T-helper 1 cell treated with Interleukin-12 subunit alpha and Interleukin-12 subunit beta and Interleukin-4 antibody, amounts not matched to agents 30 μg/mL and 1 μg/mL, for 36 hours (primary cell): ENCODE results near the gene TGIF2.
"Not testable (repeated sequence)": the region's sequence is repeated elsewhere in the genome, so short reads cannot be mapped to it uniquely, and the experiment has no call there.

Source experiments
- H3K27ac Mint-ChIP-seq: one replicate; pipeline ENCODE4 v1.8.0; 2021; ENCODE audit warnings: mild to moderate bottlenecking, mixed read lengths
- H3K27me3 Mint-ChIP-seq: one replicate; pipeline ENCODE4 v1.8.0; 2021; ENCODE audit warnings: low read depth, mixed read lengths
- H3K36me3 Mint-ChIP-seq: one replicate; pipeline ENCODE4 v1.8.0; 2021; ENCODE audit warnings: low read depth, mixed read lengths
- H3K4me1 Mint-ChIP-seq: one replicate; pipeline ENCODE4 v1.8.0; 2021; ENCODE audit warnings: low read depth, mixed read lengths
- H3K4me3 Mint-ChIP-seq: one replicate; pipeline ENCODE4 v1.8.0; 2021; ENCODE audit warnings: mild to moderate bottlenecking, moderate library complexity, mixed read lengths
- H3K9me3 Mint-ChIP-seq: one replicate; pipeline ENCODE4 v1.8.0; 2021; ENCODE audit warnings: mixed read lengths

Gene TGIF2

DNA sequence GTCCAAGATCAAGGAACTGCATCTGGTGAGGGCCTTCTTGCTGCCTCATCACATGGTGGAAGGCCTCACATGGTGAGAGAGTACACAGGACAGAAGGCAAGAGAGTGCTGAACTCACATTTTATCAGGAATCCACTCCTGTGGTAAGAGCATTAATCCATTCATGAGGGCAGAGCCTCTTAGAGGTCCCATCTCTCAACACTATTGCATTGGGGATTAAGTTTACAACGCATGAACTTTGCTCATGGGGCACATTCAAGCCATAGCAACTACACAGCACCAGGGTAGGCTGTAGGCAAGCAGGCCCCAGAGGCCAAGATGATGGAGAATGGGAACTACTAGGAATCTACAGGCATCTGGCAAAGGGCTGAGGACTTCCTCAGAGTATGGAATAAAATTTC lies 10.0 kb upstream of the TGIF2 start:
- H3K4me3 Mint-ChIP-seq, result no peak overlapping the region
- no peak overlapping the region for H3K27ac Mint-ChIP-seq
- peaks cover 3% of the 10 kb centered on the region for H3K36me3 Mint-ChIP-seq
- H3K27me3 Mint-ChIP-seq, result no peaks in the 10 kb centered on the region
- peaks cover 18% of the 10 kb centered on the region for H3K9me3 Mint-ChIP-seq
- no peaks in the 10 kb centered on the region for H3K4me1 Mint-ChIP-seq

DNA sequence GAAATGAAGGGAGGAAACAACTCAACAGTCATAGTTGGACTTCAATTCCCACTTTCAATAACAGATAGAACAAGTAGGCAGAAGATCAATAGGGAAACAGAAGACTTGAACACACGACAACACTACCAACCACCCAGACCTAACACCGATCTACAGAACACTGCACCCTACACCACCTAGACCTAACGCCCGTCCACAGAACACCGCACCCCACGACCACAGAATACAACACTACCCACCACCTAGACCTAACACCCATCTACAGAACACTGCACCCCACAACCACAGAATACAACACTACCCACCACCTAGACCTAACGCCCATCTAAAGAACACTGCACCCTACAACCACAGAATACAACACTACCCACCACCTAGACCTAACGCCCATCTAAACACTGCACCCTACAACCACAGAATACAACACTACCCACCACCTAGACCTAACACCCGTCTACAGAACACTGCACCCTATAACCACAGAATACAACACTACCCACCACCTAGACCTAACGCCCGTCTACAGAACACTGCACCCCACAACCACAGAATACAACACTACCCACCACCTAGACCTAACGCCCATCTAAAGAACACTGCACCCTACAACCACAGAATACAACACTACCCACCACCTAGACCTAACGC lies 9.2 kb upstream of the TGIF2 start:
- not testable (repeated sequence) for H3K4me3 Mint-ChIP-seq, H3K36me3 Mint-ChIP-seq, H3K4me1 Mint-ChIP-seq, H3K27ac Mint-ChIP-seq, H3K27me3 Mint-ChIP-seq
- peaks cover 18% of the 10 kb centered on the region for H3K9me3 Mint-ChIP-seq

DNA sequence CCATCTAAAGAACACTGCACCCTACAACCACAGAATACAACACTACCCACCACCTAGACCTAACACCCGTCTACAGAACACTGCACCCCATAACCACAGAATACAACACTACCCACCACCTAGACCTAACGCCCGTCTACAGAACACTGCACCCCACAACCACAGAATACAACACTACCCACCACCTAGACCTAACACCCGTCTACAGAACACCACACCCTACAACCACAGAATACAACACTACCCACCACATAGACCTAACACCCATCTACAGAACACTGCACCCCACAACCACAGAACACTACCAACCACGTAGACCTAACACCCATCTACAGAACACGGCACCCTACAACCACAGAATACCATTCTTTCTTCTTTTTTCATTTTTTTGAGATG lies 8.7 kb upstream of the TGIF2 start:
- peaks cover 18% of the 10 kb centered on the region for H3K9me3 Mint-ChIP-seq
- H3K4me1 Mint-ChIP-seq, H3K4me3 Mint-ChIP-seq, H3K36me3 Mint-ChIP-seq, H3K27me3 Mint-ChIP-seq, H3K27ac Mint-ChIP-seq: not testable (repeated sequence)

DNA sequence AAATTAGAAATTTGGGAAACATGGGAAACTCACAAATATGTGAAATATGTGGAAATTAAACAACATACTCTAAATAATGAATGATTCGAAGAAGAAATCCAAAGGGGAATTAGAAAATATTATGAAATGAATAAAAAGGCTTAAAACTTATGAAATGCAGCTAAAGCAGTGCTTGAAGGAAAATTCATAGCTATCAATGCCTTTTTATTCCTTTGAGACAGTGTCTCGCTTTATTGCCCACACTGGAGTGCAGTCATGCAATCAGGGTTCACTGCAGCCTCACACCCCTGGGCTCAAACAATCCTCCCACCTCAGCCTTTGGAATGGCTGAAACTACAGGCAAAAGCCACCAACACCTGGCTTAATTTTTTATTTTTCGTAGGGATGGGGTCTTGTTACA lies 7.9 kb upstream of the TGIF2 start:
- Mint-ChIP-seq H3K4me1 (no peaks in the 10 kb centered on the region), H3K4me3 (no peak overlapping the region), H3K27me3 (no peaks in the 10 kb centered on the region), H3K9me3 (peaks cover 18% of the 10 kb centered on the region), H3K36me3 (peaks cover 3% of the 10 kb centered on the region), H3K27ac (no peak overlapping the region)

DNA sequence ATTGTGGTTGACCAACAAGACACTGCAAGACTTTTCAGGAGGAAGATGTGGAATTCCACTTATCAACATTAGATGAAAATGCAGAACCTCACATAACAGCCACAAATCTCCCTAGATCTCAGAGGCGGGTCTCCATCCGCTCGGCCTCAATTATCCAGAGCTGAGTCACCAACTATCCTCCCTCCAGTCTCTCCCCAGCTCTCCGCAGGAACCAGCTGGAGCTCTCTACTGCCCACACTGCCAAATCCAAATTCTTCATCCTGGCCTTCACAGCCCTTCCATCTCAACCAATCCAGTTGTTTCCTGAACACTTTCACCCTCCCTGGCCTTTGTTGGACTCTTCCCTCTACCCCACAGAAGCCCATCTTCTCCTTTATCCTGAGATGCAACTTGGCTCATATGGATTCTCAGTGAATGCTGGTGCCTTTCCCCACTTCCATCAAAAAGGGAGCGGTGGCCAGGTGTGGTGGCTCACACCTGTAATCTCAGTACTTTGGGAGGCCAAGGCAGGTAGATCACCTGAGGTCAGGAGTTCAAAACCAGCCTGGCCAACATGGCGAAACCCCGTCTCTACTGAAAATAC lies 3.5 kb upstream of the TGIF2 start:
- H3K27me3 Mint-ChIP-seq, result no peaks in the 10 kb centered on the region
- H3K9me3 Mint-ChIP-seq, result peaks cover 8% of the 10 kb centered on the region
- H3K27ac Mint-ChIP-seq, result no peak overlapping the region
- H3K36me3 Mint-ChIP-seq, result peaks cover 4% of the 10 kb centered on the region
- peaks cover 16% of the 10 kb centered on the region for H3K4me1 Mint-ChIP-seq
- H3K4me3 Mint-ChIP-seq, result no peak overlapping the region

DNA sequence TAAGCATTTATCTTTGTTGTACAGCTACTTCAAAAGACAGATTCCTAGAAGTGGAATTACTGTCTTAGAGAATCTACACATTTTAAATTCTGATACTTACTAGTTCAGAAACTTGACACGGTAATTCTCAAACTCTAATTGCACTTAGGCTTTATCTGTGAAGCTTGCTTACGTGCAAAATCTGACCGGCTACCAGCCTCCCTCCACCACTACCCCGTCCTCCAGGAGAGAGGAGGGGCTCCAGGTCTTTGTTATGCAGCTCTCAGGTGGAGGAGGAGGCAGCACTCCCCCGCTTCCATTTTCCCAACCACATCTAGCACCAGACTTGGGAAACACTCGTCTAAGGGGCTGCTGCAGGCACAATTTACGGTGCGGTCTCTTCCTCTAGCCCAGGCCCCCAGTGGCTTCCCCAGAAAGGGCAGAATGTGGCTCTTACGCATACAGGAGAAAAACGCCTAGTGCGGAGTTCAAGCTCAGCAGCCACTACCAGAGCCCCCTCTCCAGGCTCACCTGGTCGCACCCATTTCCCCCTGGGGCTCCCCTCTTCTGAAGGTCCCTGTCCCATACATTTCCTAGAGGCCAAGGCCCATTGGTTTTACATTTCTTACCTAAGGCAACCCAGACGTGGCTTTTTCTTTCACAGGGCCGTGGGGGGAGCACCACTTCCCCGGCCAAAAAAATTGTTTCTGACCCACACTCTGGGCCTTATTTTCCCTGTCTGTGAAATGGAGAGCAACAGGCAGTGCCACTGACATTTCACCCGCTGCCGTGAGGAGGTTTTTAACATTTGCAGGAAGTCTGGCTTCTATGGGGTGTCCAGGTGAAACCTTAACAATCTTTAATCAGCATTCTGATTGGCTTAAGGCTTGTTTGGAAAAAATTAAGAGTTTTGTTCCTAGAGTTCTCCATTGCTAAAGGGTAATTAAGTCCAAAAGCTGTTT lies 1.6 kb upstream of the TGIF2 start:
- H3K27me3 Mint-ChIP-seq, result no peaks in the 10 kb centered on the region
- H3K4me3 Mint-ChIP-seq, result peak overlapping the region; percentile 84
- H3K36me3 Mint-ChIP-seq, result peaks cover 16% of the 10 kb centered on the region
- peaks cover 33% of the 10 kb centered on the region for H3K4me1 Mint-ChIP-seq
- no peaks in the 10 kb centered on the region for H3K9me3 Mint-ChIP-seq
- H3K27ac Mint-ChIP-seq, result peak overlapping the region; percentile 98

DNA sequence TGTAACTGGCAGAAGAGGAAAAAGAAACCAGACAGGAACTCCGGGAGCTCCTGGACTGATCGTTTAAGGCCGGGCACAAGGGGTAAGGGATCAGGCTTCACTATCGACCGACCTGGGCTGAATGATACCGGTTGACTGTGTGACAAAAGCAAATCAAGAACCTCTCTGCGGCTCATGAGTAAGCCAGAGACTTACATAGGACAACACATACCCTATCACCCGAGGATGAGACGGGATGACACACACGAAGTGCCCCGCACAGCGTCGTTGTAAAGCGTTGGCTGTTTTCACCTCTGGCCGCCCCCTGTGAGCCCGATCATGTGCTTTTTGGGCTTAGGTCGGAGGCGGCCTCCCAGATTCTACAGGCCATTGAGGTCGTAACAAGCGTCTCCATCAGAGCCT lies 695 bp upstream of the TGIF2 start:
- peak overlapping the region; percentile 98 for H3K27ac Mint-ChIP-seq
- H3K27me3 Mint-ChIP-seq, result no peaks in the 10 kb centered on the region
- no peaks in the 10 kb centered on the region for H3K9me3 Mint-ChIP-seq
- H3K36me3 Mint-ChIP-seq, result peaks cover 16% of the 10 kb centered on the region
- H3K4me1 Mint-ChIP-seq, result peaks cover 33% of the 10 kb centered on the region
- H3K4me3 Mint-ChIP-seq, result peak overlapping the region; percentile 84

DNA sequence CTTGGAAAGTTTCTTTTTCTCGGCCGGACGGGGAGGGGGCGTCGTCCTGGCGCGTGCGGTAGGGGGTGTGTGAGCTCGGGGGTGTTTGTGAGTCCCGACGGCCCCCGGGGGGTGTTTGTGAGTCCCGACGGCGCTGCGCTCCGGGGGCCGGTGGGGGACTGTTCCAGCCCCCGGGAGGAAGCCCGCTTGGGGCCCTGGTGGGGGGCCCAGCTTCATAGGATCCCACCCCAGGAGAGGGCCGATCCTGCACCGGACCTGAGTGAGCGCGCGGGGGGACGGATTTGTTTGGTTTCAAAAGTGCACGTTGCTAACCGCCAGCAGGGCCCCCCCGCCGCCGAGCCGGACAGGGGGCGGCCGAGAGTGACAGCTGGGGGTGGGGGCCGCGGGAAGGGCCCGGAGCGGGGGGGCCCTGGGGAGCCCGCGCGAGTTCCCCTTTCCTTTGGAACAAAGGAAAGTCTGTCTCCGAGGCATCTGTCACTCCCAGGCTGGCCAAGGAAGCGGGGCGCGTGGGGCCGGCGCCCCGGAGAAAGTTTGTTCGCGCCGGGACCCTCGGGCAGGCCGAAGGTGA lies 485 bp downstream of the TGIF2 start:
- Mint-ChIP-seq H3K27ac (peak overlapping the region; percentile 59), H3K9me3 (no peaks in the 10 kb centered on the region), H3K4me3 (peak overlapping the region; percentile 64), H3K36me3 (peaks cover 16% of the 10 kb centered on the region), H3K27me3 (no peaks in the 10 kb centered on the region), H3K4me1 (peaks cover 33% of the 10 kb centered on the region)

DNA sequence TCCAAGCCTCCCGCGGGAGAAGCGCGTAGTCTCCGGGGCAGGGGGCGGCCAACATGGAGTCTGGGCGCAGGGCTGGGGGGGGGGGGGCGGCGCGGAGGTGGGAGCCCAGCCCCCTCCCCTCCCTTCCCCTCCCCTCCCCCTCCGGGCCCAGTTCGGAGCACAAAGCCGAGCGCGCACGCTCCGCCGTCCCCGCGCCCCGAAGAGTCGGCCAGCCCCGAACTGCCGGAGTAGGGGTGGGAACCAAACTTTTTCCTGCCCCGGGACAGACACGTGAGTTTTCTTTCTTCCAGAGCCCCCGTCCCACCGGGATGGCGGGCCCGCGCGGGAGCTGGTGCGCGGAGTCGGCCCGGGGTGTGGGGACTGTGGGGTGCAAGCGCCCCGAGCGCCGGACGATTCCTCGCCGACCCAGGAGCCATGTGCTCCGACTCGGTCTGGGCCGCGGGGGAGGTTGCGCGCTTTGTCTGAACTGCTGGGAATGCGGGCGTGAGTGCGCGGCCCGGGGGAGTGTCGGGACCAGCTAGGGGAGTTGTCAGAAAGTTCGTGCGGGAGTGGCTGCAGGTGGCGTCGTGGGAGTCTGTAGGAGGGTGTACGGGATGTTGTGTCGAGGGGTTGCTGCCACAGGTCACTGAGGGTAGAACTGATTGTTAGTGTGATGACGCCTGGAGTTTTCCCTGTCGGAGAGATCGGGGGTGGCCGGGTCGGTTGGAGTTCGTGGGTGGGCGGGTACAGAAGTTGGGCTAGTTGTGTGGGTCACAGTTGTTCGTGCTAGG lies 1.2 kb downstream of the TGIF2 start:
- Mint-ChIP-seq H3K27me3 (no peaks in the 10 kb centered on the region), H3K36me3 (peaks cover 19% of the 10 kb centered on the region), H3K4me3 (peak overlapping the region; percentile 100), H3K4me1 (peaks cover 33% of the 10 kb centered on the region), H3K9me3 (no peaks in the 10 kb centered on the region), H3K27ac (peak overlapping the region; percentile 98)

DNA sequence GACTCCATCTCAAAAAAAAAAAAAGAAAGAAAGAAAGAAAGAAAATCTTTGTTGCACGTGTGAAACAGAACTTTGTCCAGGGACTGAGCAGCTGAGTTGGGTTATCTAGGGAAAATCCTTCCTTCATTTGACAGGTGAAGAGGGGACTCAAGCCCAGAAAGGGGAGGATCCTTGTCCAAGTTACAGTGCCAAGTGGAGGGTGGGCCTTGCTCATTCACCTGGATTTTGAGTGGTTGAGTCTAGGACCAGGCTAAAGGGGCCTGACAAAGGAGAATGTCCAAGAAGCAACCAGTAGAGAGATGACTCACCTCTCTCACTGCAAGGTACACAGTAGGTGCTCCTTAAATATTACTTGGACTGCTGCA lies 2.7 kb downstream of the TGIF2 start:
- Mint-ChIP-seq H3K27ac (peak overlapping the region; percentile 36), H3K4me1 (peaks cover 39% of the 10 kb centered on the region), H3K4me3 (peak overlapping the region; percentile 100), H3K27me3 (no peaks in the 10 kb centered on the region), H3K36me3 (peaks cover 27% of the 10 kb centered on the region), H3K9me3 (no peaks in the 10 kb centered on the region)

DNA sequence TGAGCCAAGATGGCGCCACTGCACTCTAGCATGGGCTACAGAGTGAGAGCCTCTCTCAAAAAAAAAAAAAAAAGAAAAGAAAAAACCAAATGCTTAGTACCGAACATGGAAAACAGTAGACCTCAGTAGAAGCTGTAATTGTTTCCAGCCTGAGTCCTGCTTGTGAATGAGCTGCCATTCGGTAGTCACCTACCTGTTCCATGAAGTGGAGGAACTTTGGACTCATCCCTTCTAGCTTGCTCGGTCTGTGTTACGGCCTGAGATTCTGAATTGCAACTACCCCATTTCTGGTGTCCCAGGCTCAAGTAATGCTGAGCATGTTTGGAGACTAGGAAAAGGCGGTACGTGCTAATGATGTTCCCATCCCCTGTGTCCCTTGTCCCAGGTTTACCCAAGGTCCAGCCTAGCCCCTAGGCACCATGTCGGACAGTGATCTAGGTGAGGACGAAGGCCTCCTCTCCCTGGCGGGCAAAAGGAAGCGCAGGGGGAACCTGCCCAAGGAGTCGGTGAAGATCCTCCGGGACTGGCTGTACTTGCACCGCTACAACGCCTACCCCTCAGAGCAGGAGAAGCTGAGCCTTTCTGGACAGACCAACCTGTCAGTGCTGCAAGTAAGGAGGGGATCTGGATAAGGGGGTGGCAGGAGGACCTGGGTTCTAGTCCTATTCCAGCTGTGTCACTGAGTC lies 5.1 kb downstream of the TGIF2 start:
- Mint-ChIP-seq H3K4me1 (peaks cover 35% of the 10 kb centered on the region), H3K9me3 (no peaks in the 10 kb centered on the region), H3K27me3 (no peaks in the 10 kb centered on the region), H3K36me3 (peaks cover 36% of the 10 kb centered on the region), H3K27ac (no peak overlapping the region), H3K4me3 (no peak overlapping the region)

DNA sequence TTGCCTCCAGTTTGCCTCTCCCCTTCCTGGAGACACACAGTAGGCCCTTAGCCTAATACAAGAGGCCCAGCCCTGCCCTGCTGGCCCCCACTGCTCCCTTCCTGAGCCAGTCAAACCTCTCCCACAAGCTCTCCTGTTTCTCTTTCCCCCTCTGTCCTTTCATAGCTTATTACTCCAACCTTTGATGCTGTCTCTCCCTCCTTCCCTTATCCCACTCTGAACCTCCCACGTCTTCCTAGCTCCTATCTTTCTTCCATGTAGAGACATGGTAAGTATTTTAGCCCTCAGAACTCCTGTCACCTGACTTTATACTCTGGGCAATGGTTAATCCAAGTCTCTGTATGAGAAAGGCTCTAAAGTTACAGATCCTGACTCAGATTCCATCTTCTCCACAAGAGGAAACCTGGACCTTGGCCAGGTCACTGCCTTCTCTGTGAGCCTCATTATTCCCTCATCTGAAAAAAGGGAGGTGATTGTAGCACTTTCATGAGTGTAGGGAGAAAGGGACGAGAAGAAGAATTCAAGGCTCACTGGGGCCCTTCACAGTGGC lies 6.7 kb downstream of the TGIF2 start:
- no peaks in the 10 kb centered on the region for H3K27me3 Mint-ChIP-seq
- H3K27ac Mint-ChIP-seq, result peak overlapping the region; percentile 27
- peaks cover 32% of the 10 kb centered on the region for H3K4me1 Mint-ChIP-seq
- H3K4me3 Mint-ChIP-seq, result no peak overlapping the region
- peaks cover 36% of the 10 kb centered on the region for H3K36me3 Mint-ChIP-seq
- H3K9me3 Mint-ChIP-seq, result no peaks in the 10 kb centered on the region

DNA sequence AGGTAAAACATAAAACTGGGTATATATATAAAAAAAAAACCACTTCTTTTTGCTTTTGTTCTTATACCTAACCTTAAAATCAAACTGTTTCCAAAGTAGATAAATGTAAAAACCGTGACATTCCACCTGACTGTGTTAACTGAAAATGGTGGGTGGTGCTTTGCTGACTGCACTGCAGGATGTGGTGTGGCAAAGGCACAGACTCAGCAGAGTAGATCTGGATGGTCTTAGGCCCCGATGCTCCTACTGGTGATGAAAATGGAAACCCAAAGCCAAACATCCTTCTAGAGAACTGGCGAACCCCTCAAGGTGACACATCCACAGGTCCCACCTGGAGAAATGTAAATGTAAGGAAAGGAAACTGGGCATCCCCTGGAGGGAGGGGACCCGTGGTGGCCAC lies 8.9 kb downstream of the TGIF2 start:
- Mint-ChIP-seq H3K27me3 (no peaks in the 10 kb centered on the region), H3K4me3 (no peak overlapping the region), H3K36me3 (peaks cover 28% of the 10 kb centered on the region)

More for the DNA sequence above, 8.9 kb downstream of the TGIF2 start:
- peaks cover 25% of the 10 kb centered on the region for H3K4me1 Mint-ChIP-seq
- H3K9me3 Mint-ChIP-seq, result no peaks in the 10 kb centered on the region
- peak overlapping the region; percentile 85 for H3K27ac Mint-ChIP-seq
